ENCODE measurements around the gene TGFBR3. TPM values are rescaled to one million over a fixed set of nuclear protein-coding genes. Genes with fewer than 3 reads are reported as not detected.

TGFBR3 gene
- total RNA-seq, 1 experiment from 2014 or later = 4.2 TPM

DNA sequence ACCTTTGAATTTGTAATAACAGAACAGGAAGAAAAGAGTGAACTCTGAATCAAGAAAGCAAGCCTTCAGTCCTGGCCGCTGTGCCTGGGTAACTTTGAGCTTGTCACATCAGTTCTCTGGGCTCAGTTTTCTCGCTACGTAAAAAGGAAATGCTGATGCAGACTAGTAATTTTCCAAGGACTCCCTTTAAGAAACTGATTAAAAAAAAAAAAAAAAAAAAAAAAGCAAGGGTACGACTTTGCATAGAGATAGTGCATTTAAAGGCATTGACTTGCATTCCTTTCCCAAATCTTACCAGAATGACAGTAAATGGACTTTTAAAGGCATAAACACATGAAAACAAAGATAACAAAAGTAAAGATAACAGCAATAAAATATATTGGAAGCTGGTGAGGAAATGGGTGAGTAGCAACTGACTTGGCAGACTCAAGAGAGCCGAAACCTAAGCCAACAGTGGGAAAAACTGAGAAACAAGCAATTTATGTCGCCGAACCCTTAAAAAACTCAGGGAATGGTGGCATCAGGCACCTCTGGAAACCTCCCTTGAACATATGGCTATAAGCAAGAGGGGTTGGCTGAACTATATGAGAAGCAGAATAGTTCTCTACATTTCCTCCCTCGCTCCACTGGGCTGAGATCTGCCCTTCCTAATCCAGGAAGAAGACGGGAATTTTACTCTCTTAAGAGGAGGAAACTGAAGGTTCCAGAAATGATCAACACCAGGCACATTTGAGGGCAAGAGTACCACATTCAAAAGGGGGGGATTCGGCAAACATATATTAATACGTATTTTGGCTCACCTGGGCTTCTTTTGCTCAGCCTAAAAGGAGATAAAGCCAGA is 196.1 kb downstream of the TGFBR3 start:
- Mint-ChIP-seq H3K4me3 (no peak overlapping the region), H3K36me3 (no peaks in the 10 kb centered on the region)
- no peak for ATAC-seq

DNA sequence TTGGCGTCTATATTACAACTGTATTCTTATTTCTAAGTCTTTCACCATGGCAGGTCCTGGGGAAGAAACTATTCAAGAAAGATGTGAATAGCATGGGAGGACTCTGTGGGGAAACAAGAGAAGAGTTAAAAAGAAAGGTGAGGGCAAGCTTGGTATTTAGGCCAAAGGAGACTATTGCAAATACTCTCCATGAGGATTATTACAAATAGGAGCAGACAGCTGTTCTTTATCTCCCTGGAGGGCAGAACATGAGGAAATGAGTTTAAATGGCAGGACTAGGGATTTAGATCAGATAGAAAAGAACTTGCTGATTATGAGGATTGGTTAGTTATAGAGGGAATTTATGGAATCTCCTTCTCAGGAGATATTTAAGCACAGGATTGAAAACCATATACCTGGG is 198.5 kb downstream of the TGFBR3 start:
- POLR2A ChIA-PET = no interaction called here
- Mint-ChIP-seq H3K4me1 (peaks cover 64% of the 10 kb centered on the region), H3K9me3 (no peaks in the 10 kb centered on the region), H3K4me3 (no peak overlapping the region), H3K27me3 (ENCODE audit: low read depth) (no peaks in the 10 kb centered on the region), H3K36me3 (no peaks in the 10 kb centered on the region), H3K27ac (no peak overlapping the region)
- CTCF ChIA-PET = interaction anchor here (1.2 kb wide), 1 partner anchor 242 kb away, joined by 3 read pairs; no protein-coding TSS in a partner anchor
- DNase-seq (ENCODE audit: low spot score) (no peak), ATAC-seq (no peak)
- no peak for TF ChIP-seq TP53 (CRISPR knock-in tag; IDR thresholded peaks at IDR 0.05)

More for the DNA sequence above, 196.1 kb downstream of the TGFBR3 start:
- ChIA-PET POLR2A (interaction anchor here (0.7 kb wide), 2 partner anchors 14 to 654 kb away, joined by 4 to 5 read pairs; no protein-coding TSS in a partner anchor), CTCF (no interaction called here)
- DNase-seq (ENCODE audit: low spot score) = no peak
- Mint-ChIP-seq H3K27ac (no peak overlapping the region), H3K9me3 (no peaks in the 10 kb centered on the region), H3K27me3 (ENCODE audit: low read depth) (no peaks in the 10 kb centered on the region), H3K4me1 (peaks cover 42% of the 10 kb centered on the region)
- TF ChIP-seq ZNF219 (CRISPR knock-in tag; IDR thresholded peaks at IDR 0.05; ENCODE audit: borderline replicate concordance) (no peak), TEAD1 (CRISPR knock-in tag; IDR thresholded peaks at IDR 0.05) (no peak)

DNA sequence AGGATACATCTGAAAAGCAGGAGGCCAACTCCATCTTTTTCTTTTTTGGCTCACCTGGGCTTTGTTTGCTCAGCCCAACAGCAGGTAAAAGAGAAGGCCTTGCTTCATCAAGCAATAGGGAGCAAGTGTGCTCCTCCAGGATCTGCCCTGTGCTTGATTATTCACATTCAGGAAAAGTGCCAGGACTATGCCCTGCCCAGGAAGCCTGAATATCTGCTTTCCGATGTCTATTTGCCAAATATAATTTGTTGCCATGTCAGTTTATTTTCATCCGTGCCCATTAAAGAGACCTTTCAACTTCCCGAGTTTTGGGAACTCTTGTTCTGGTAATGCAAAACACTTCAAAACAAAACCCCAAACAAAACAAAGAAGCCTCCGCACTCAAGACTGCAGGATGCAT is 200.0 kb downstream of the TGFBR3 start:
- H3K9me3 Mint-ChIP-seq = no peaks in the 10 kb centered on the region
- H3K4me3 Mint-ChIP-seq = no peak overlapping the region
- H3K27ac Mint-ChIP-seq = no peak overlapping the region
- no peaks in the 10 kb centered on the region for H3K36me3 Mint-ChIP-seq
- ATAC-seq = no peak
- H3K4me1 Mint-ChIP-seq = peaks cover 69% of the 10 kb centered on the region
- ChIA-PET CTCF (no interaction called here), POLR2A (no interaction called here)
- no peaks in the 10 kb centered on the region for H3K27me3 Mint-ChIP-seq (ENCODE audit: low read depth)
- DNase-seq (ENCODE audit: low spot score) = no peak
- TF ChIP-seq IRF2 (CRISPR knock-in tag; IDR thresholded peaks at IDR 0.05; ENCODE audit: borderline replicate concordance, low read depth) (no peak), NR3C1 (CRISPR knock-in tag; conservative IDR thresholded peaks at IDR 0.05; ENCODE audit: low read depth) (no peak), ETV6 (CRISPR knock-in tag; IDR thresholded peaks at IDR 0.05) (no peak), ZNF416 (CRISPR knock-in tag; IDR thresholded peaks at IDR 0.05) (no peak)
- TF ChIP-seq, protein P1, sequence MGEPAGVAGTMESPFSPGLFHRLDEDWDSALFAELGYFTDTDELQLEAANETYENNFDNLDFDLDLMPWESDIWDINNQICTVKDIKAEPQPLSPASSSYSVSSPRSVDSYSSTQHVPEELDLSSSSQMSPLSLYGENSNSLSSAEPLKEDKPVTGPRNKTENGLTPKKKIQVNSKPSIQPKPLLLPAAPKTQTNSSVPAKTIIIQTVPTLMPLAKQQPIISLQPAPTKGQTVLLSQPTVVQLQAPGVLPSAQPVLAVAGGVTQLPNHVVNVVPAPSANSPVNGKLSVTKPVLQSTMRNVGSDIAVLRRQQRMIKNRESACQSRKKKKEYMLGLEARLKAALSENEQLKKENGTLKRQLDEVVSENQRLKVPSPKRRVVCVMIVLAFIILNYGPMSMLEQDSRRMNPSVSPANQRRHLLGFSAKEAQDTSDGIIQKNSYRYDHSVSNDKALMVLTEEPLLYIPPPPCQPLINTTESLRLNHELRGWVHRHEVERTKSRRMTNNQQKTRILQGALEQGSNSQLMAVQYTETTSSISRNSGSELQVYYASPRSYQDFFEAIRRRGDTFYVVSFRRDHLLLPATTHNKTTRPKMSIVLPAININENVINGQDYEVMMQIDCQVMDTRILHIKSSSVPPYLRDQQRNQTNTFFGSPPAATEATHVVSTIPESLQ (CRISPR knock-in tag; IDR thresholded peaks at IDR 0.05) = no peak
- TF ChIP-seq, protein P2, sequence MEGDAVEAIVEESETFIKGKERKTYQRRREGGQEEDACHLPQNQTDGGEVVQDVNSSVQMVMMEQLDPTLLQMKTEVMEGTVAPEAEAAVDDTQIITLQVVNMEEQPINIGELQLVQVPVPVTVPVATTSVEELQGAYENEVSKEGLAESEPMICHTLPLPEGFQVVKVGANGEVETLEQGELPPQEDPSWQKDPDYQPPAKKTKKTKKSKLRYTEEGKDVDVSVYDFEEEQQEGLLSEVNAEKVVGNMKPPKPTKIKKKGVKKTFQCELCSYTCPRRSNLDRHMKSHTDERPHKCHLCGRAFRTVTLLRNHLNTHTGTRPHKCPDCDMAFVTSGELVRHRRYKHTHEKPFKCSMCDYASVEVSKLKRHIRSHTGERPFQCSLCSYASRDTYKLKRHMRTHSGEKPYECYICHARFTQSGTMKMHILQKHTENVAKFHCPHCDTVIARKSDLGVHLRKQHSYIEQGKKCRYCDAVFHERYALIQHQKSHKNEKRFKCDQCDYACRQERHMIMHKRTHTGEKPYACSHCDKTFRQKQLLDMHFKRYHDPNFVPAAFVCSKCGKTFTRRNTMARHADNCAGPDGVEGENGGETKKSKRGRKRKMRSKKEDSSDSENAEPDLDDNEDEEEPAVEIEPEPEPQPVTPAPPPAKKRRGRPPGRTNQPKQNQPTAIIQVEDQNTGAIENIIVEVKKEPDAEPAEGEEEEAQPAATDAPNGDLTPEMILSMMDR (IDR thresholded peaks at IDR 0.05) = no peak
- TF ChIP-seq, protein P3, sequence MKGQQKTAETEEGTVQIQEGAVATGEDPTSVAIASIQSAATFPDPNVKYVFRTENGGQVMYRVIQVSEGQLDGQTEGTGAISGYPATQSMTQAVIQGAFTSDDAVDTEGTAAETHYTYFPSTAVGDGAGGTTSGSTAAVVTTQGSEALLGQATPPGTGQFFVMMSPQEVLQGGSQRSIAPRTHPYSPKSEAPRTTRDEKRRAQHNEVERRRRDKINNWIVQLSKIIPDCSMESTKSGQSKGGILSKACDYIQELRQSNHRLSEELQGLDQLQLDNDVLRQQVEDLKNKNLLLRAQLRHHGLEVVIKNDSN (CRISPR knock-in tag; IDR thresholded peaks at IDR 0.05) = no peak
- TF ChIP-seq, protein P4, sequence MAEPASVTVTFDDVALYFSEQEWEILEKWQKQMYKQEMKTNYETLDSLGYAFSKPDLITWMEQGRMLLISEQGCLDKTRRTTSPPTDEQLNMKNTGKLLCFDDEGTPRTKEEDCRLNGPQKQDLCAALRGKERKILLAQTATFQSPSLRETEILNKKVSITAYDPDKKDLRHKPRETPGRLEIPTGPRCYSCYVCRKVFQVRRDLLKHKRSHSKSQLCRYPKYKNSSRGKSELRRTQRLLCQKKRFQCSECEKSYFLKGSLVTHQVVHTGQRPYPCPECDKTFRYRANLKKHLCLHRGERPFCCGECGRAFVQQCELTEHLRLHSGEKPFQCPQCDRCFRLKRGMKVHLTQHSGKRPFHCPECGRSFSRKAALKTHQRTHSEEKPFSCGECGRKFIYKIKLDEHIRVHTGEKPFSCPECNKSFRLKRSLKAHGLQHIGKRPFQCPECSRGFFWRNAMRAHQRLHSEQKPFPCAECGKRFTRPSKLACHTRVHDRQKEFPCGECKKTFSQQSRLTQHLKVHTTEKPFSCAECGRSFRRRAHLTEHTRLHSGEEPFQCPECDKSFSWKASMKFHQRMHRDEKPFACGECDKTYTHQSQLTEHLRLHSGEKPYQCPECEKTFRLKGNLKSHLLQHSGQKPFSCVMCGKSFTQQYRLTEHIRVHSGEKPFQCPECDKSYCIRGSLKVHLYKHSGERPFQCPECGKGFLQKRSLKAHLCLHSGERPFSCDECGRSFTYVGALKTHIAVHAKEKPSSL (CRISPR knock-in tag; conservative IDR thresholded peaks at IDR 0.05) = no peak
- TF ChIP-seq, protein P5, sequence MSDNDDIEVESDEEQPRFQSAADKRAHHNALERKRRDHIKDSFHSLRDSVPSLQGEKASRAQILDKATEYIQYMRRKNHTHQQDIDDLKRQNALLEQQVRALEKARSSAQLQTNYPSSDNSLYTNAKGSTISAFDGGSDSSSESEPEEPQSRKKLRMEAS (CRISPR knock-in tag; IDR thresholded peaks at IDR 0.05) = no peak
- TF ChIP-seq, protein P6, sequence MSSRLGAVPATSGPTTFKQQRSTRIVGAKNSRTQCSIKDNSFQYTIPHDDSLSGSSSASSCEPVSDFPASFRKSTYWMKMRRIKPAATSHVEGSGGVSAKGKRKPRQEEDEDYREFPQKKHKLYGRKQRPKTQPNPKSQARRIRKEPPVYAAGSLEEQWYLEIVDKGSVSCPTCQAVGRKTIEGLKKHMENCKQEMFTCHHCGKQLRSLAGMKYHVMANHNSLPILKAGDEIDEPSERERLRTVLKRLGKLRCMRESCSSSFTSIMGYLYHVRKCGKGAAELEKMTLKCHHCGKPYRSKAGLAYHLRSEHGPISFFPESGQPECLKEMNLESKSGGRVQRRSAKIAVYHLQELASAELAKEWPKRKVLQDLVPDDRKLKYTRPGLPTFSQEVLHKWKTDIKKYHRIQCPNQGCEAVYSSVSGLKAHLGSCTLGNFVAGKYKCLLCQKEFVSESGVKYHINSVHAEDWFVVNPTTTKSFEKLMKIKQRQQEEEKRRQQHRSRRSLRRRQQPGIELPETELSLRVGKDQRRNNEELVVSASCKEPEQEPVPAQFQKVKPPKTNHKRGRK (CRISPR knock-in tag; IDR thresholded peaks at IDR 0.05; ENCODE audit: borderline replicate concordance) = no peak
- TF ChIP-seq, protein P7, sequence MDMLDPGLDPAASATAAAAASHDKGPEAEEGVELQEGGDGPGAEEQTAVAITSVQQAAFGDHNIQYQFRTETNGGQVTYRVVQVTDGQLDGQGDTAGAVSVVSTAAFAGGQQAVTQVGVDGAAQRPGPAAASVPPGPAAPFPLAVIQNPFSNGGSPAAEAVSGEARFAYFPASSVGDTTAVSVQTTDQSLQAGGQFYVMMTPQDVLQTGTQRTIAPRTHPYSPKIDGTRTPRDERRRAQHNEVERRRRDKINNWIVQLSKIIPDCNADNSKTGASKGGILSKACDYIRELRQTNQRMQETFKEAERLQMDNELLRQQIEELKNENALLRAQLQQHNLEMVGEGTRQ (CRISPR knock-in tag; IDR thresholded peaks at IDR 0.05) = no peak
- TF ChIP-seq, protein P8, sequence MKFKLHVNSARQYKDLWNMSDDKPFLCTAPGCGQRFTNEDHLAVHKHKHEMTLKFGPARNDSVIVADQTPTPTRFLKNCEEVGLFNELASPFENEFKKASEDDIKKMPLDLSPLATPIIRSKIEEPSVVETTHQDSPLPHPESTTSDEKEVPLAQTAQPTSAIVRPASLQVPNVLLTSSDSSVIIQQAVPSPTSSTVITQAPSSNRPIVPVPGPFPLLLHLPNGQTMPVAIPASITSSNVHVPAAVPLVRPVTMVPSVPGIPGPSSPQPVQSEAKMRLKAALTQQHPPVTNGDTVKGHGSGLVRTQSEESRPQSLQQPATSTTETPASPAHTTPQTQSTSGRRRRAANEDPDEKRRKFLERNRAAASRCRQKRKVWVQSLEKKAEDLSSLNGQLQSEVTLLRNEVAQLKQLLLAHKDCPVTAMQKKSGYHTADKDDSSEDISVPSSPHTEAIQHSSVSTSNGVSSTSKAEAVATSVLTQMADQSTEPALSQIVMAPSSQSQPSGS (CRISPR knock-in tag; IDR thresholded peaks at IDR 0.05; ENCODE audit: borderline replicate concordance, low read depth) = no peak
- TF ChIP-seq, protein P9, sequence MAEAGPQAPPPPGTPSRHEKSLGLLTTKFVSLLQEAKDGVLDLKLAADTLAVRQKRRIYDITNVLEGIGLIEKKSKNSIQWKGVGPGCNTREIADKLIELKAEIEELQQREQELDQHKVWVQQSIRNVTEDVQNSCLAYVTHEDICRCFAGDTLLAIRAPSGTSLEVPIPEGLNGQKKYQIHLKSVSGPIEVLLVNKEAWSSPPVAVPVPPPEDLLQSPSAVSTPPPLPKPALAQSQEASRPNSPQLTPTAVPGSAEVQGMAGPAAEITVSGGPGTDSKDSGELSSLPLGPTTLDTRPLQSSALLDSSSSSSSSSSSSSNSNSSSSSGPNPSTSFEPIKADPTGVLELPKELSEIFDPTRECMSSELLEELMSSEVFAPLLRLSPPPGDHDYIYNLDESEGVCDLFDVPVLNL (CRISPR knock-in tag; IDR thresholded peaks at IDR 0.05; ENCODE audit: borderline replicate concordance, low read depth) = no peak
